ENCODE measurements around the gene PBX4. TPM values are rescaled to one million over a fixed set of nuclear protein-coding genes. Genes with fewer than 3 reads are reported as not detected.

PBX4 gene
- total RNA-seq, 6 experiments from 2014 or later: 0.23 to 0.40 (median 0.30) TPM; not detected in 1

- peak; percentile 65 for DNase-seq
- Mint-ChIP-seq H3K9me3 (peaks cover 6% of the 10 kb centered on the region), H3K27ac (peak overlapping the region; percentile 58), H3K36me3 (ENCODE audit: low read depth) (peaks cover 9% of the 10 kb centered on the region), H3K4me3 (no peak overlapping the region), H3K27me3 (ENCODE audit: insufficient read depth) (peaks cover 1% of the 10 kb centered on the region; the same call in 1 of the 2 replicates), H3K4me1 (ENCODE audit: low read depth) (peaks cover 18% of the 10 kb centered on the region)
- TF ChIP-seq CTCF (IDR thresholded peaks at IDR 0.05): no peak
Observed at GRCh38 chr19:19568802-19569756, 49.4 kb downstream of the PBX4 start.

- TF ChIP-seq CTCF (IDR thresholded peaks at IDR 0.05): no peak
- Mint-ChIP-seq H3K27ac (no peak overlapping the region), H3K9me3 (peaks cover 6% of the 10 kb centered on the region), H3K4me3 (no peak overlapping the region), H3K36me3 (ENCODE audit: low read depth) (peaks cover 9% of the 10 kb centered on the region), H3K4me1 (ENCODE audit: low read depth) (peaks cover 18% of the 10 kb centered on the region), H3K27me3 (ENCODE audit: insufficient read depth) (no peaks in the 10 kb centered on the region; the same call in 1 of the 2 replicates)
- DNase-seq: no peak
Observed at GRCh38 chr19:19567391-19567790, 51.1 kb downstream of the PBX4 start.

GRCh38 chr19:19566306-19566705, 52.2 kb downstream of the PBX4 start:
- TF ChIP-seq CTCF (IDR thresholded peaks at IDR 0.05): no peak
- Mint-ChIP-seq H3K36me3 (ENCODE audit: low read depth) (peaks cover 9% of the 10 kb centered on the region), H3K27ac (no peak overlapping the region), H3K4me1 (ENCODE audit: low read depth) (peaks cover 18% of the 10 kb centered on the region), H3K27me3 (ENCODE audit: insufficient read depth) (no peaks in the 10 kb centered on the region), H3K4me3 (no peak overlapping the region), H3K9me3 (peaks cover 6% of the 10 kb centered on the region)
- DNase-seq: peak; percentile 50

- no peak overlapping the region for H3K27ac Mint-ChIP-seq
- peaks cover 2% of the 10 kb centered on the region; the same call in 1 of the 2 replicates for H3K27me3 Mint-ChIP-seq (ENCODE audit: insufficient read depth)
- no peak overlapping the region for H3K4me3 Mint-ChIP-seq
- DNase-seq: no peak
- H3K9me3 Mint-ChIP-seq: peaks cover under 1% of the 10 kb centered on the region; the same call in 1 of the 2 replicates
- H3K4me1 Mint-ChIP-seq (ENCODE audit: low read depth): peaks cover 6% of the 10 kb centered on the region
- 0 out of 2 replicates have a peak, but pooled peaks have one; percentile 7 for TF ChIP-seq CTCF (IDR thresholded peaks at IDR 0.05)
- H3K36me3 Mint-ChIP-seq (ENCODE audit: low read depth): peaks cover 4% of the 10 kb centered on the region; the same call in 1 of the 2 replicates
Observed at GRCh38 chr19:19563348-19563848, 55.1 kb downstream of the PBX4 start.

- Mint-ChIP-seq H3K36me3 (ENCODE audit: low read depth) (peaks cover 2% of the 10 kb centered on the region; the same call in 1 of the 2 replicates), H3K27me3 (ENCODE audit: insufficient read depth) (peaks cover 5% of the 10 kb centered on the region), H3K4me3 (no peak overlapping the region), H3K4me1 (ENCODE audit: low read depth) (peaks cover 6% of the 10 kb centered on the region), H3K27ac (no peak overlapping the region), H3K9me3 (no peaks in the 10 kb centered on the region)
- TF ChIP-seq CTCF (IDR thresholded peaks at IDR 0.05): no peak; the same call in 1 of the 2 replicates
- no peak for DNase-seq
Observed at GRCh38 chr19:19562665-19563347, 55.7 kb downstream of the PBX4 start.
